K562 (cell line): ENCODE results near the gene SIMC1. TPM values are rescaled to one million over a fixed set of nuclear protein-coding genes. Genes with fewer than 3 reads are reported as not detected.
A peak's percentile ranks its signal among the peaks of the same experiment; 100 is the strongest.

Experiments
- EZH2 ChIP-seq: IDR thresholded peaks from 2 replicates; pipeline ENCODE4 v1.6.1; 2012; ENCODE audit warnings: low read depth, mild to moderate bottlenecking, inconsistent platforms, low read length, borderline replicate concordance
- GATA2 ChIP-seq: sonication (generic); formaldehyde crosslinking; IDR thresholded peaks from 2 replicates; pipeline ENCODE4 v1.4.0; 2020; ENCODE audit warnings: mild to moderate bottlenecking, missing genetic modification reagents
- GTF2F1 ChIP-seq: IDR thresholded peaks from 2 replicates; pipeline ENCODE4 v1.6.1; 2011; ENCODE audit warnings: low read depth, low read length, improper control_type of control experiment
- IRF2 ChIP-seq: sonication (generic); formaldehyde crosslinking; IDR thresholded peaks from 2 replicates; pipeline ENCODE4 v1.8.1; 2022; ENCODE audit warnings: mild to moderate bottlenecking, missing genetic modification reagents
- KLF10 ChIP-seq: fragments of 250-450 bp; sonication (Bioruptor Pico); IDR thresholded peaks from 2 replicates; pipeline ENCODE4 v1.6.1; 2021; ENCODE audit warnings: matching md5 sums
- PYGO2 ChIP-seq: fragments of 450-650 bp; IDR thresholded peaks from 2 replicates; pipeline ENCODE4 v1.6.1; 2016; ENCODE audit warnings: mild to moderate bottlenecking, missing genetic modification characterization, moderate library complexity, missing compliant biosample characterization
- RCOR1 ChIP-seq, 2 experiments: IDR thresholded peaks; 2 replicates each; pipeline ENCODE4 v1.6.1; 2012; ENCODE audit warnings: low read depth in 2 of 2, low read length in 2 of 2, borderline replicate concordance in 1 of 2, improper control_type of control experiment in 1 of 2
- SPI1 ChIP-seq: IDR thresholded peaks from 2 replicates; pipeline ENCODE4 v1.6.1; 2011; ENCODE audit warnings: low read depth, low read length, control low read depth, borderline replicate concordance
- SRSF3 ChIP-seq: fragments of 200-400 bp; formaldehyde crosslinking; IDR thresholded peaks from 2 replicates; pipeline ENCODE4 v1.6.1; 2016; ENCODE audit warnings: mild to moderate bottlenecking, low read length, moderate library complexity; ENCODE audit not compliant: insufficient read depth
- ZNF232 ChIP-seq: sonication (generic); formaldehyde crosslinking; IDR thresholded peaks from 2 replicates; pipeline ENCODE4 v1.8.0; 2022; ENCODE audit warnings: mild to moderate bottlenecking, missing genetic modification reagents
- ZNF586 ChIP-seq: fragments of 450-650 bp; formaldehyde crosslinking; conservative IDR thresholded peaks from 2 replicates; pipeline ENCODE4 v1.4.0; 2020; ENCODE audit warnings: mild to moderate bottlenecking, moderate library complexity
- polyA plus RNA-seq, 8 experiments: library from polyadenylated mRNA; depleted of rRNA in 4 of 8; stranded (reverse) in 5 of 8; unstranded in 3 of 8; fragments of >200 nt; fragmentation: Nextera tagmentation in 2 of 8; fragmentation: Illumina TruSeq in 1 of 8; extraction: Ambion mirVana in 2 of 8; extraction: Trizol in 1 of 8; gene quantifications; 2 replicates each; pipeline versions ENCODE4 v1.2.1 to v1.2.3, GENCODE V29; 2011 to 2014; ENCODE audit warnings: inconsistent platforms in 1 of 8, missing spikeins in 1 of 8
- total RNA-seq, 7 experiments: library from RNA; depleted of rRNA in 6 of 7; stranded (reverse); fragments of >200 nt in 6 of 7; fragmentation: Illumina TruSeq in 2 of 7; extraction: Trizol in 2 of 7; gene quantifications; 2 replicates each; pipeline versions ENCODE4 v1.2.1 to v1.2.3, GENCODE V29; 2011 to 2021; ENCODE audit warnings: low replicate concordance in 1 of 7
- TF ChIP-seq, protein P1 (sequence below): sonication (generic); formaldehyde crosslinking; IDR thresholded peaks from 2 replicates; pipeline ENCODE4 v1.5.0; 2020; ENCODE audit warnings: missing genetic modification reagents
- TF ChIP-seq, protein P2 (sequence below): IDR thresholded peaks from 2 replicates; pipeline ENCODE4 v1.6.1; 2011; ENCODE audit warnings: borderline replicate concordance, low read depth, mild to moderate bottlenecking, moderate library complexity, low read length; ENCODE audit not compliant: insufficient read depth, poor library complexity, severe bottlenecking
- TF ChIP-seq, protein P3 (sequence below): sonication (generic); formaldehyde crosslinking; IDR thresholded peaks from 2 replicates; pipeline ENCODE4 v1.8.0; 2022; ENCODE audit warnings: mild to moderate bottlenecking, low read depth, missing genetic modification reagents
- TF ChIP-seq, protein P4 (sequence below): fragments of 450-650 bp; IDR thresholded peaks from 2 replicates; pipeline ENCODE4 v1.6.1; 2018; ENCODE audit not compliant: partially characterized antibody
- TF ChIP-seq, protein P5 (sequence below): conservative IDR thresholded peaks from 2 replicates; pipeline ENCODE4 v1.6.1; 2011; ENCODE audit warnings: low read depth, mild to moderate bottlenecking, low read length; ENCODE audit not compliant: control insufficient read depth

SIMC1 gene
- total and polyA plus RNA-seq, 9 of the 15 experiments (the other 6 are each of a cell fraction or from before 2014, with no cell fraction given): 7.2 to 36.3 (median 14.7) TPM

DNA sequence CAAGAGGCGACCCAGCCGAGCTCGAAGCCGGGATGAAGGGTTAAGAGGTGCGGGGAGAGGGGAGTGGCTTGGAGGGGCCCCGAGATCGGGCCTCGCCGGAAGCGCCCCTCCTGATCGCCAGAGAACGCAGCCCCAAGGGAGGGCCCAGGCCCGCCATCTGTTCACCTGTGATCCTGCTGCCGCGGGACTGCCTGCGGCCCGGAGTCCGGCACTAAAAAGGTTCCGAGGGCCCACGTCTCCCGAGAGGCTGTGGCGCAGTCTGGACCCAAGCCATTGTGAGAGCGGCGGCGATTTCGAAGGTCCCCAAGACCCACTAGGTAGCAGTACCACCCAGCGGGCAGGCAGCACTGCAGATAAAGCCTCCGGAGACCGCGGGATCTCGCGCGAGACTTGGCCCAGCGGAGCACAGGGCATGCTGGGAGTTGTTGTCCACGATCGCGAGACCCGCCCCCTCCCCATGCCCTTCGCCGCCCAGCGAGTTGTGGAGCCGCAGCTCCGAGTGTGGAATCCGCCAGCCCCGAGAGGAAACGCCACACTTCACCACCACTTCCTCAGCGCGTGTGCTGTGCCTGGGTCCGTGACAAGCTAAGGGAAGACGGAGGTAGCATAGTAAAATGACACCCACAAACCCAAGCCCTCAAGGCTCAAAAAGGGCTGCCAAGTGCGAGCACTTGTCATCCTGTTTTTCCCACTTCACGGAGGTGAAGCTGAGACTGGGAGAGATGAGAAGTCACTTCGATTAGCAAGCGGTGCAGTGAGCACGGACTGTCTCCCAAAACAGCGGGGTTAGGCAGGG, 123.4 kb downstream of the SIMC1 start, which contains the start of gene KIAA1191 (continued):
- TF ChIP-seq SRSF3: no peak
- no peak for TF ChIP-seq KLF10
- peak in 1 of 2 experiments; percentile 12; a peak in 1 of 4 replicates for TF ChIP-seq RCOR1 (IDR thresholded peaks at IDR 0.05; ENCODE audit: borderline replicate concordance in 1 of 2, low read depth in 2 of 2, low read length in 2 of 2)
- TF ChIP-seq, protein P1, sequence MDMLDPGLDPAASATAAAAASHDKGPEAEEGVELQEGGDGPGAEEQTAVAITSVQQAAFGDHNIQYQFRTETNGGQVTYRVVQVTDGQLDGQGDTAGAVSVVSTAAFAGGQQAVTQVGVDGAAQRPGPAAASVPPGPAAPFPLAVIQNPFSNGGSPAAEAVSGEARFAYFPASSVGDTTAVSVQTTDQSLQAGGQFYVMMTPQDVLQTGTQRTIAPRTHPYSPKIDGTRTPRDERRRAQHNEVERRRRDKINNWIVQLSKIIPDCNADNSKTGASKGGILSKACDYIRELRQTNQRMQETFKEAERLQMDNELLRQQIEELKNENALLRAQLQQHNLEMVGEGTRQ (CRISPR knock-in tag): no peak
- TF ChIP-seq, protein P2, sequence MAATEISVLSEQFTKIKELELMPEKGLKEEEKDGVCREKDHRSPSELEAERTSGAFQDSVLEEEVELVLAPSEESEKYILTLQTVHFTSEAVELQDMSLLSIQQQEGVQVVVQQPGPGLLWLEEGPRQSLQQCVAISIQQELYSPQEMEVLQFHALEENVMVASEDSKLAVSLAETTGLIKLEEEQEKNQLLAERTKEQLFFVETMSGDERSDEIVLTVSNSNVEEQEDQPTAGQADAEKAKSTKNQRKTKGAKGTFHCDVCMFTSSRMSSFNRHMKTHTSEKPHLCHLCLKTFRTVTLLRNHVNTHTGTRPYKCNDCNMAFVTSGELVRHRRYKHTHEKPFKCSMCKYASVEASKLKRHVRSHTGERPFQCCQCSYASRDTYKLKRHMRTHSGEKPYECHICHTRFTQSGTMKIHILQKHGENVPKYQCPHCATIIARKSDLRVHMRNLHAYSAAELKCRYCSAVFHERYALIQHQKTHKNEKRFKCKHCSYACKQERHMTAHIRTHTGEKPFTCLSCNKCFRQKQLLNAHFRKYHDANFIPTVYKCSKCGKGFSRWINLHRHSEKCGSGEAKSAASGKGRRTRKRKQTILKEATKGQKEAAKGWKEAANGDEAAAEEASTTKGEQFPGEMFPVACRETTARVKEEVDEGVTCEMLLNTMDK: no peak
- no peak for TF ChIP-seq ZNF586 (CRISPR knock-in tag)
- no peak for TF ChIP-seq PYGO2 (tag)
- TF ChIP-seq IRF2 (CRISPR knock-in tag): no peak
- no peak for TF ChIP-seq GATA2 (CRISPR knock-in tag)
- TF ChIP-seq, protein P3, sequence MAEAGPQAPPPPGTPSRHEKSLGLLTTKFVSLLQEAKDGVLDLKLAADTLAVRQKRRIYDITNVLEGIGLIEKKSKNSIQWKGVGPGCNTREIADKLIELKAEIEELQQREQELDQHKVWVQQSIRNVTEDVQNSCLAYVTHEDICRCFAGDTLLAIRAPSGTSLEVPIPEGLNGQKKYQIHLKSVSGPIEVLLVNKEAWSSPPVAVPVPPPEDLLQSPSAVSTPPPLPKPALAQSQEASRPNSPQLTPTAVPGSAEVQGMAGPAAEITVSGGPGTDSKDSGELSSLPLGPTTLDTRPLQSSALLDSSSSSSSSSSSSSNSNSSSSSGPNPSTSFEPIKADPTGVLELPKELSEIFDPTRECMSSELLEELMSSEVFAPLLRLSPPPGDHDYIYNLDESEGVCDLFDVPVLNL: no peak
- TF ChIP-seq, protein P4, sequence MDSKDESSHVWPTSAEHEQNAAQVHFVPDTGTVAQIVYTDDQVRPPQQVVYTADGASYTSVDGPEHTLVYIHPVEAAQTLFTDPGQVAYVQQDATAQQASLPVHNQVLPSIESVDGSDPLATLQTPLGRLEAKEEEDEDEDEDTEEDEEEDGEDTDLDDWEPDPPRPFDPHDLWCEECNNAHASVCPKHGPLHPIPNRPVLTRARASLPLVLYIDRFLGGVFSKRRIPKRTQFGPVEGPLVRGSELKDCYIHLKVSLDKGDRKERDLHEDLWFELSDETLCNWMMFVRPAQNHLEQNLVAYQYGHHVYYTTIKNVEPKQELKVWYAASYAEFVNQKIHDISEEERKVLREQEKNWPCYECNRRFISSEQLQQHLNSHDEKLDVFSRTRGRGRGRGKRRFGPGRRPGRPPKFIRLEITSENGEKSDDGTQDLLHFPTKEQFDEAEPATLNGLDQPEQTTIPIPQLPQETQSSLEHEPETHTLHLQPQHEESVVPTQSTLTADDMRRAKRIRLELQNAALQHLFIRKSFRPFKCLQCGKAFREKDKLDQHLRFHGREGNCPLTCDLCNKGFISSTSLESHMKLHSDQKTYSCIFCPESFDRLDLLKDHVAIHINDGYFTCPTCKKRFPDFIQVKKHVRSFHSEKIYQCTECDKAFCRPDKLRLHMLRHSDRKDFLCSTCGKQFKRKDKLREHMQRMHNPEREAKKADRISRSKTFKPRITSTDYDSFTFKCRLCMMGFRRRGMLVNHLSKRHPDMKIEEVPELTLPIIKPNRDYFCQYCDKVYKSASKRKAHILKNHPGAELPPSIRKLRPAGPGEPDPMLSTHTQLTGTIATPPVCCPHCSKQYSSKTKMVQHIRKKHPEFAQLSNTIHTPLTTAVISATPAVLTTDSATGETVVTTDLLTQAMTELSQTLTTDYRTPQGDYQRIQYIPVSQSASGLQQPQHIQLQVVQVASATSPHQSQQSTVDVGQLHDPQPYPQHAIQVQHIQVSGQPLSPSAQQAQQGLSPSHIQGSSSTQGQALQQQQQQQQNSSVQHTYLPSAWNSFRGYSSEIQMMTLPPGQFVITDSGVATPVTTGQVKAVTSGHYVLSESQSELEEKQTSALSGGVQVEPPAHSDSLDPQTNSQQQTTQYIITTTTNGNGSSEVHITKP: peak; percentile 86
- TF ChIP-seq, protein P5, sequence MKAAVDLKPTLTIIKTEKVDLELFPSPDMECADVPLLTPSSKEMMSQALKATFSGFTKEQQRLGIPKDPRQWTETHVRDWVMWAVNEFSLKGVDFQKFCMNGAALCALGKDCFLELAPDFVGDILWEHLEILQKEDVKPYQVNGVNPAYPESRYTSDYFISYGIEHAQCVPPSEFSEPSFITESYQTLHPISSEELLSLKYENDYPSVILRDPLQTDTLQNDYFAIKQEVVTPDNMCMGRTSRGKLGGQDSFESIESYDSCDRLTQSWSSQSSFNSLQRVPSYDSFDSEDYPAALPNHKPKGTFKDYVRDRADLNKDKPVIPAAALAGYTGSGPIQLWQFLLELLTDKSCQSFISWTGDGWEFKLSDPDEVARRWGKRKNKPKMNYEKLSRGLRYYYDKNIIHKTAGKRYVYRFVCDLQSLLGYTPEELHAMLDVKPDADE: peak; percentile 87; the same call in 1 of the 2 replicates
- peak; percentile 80 for TF ChIP-seq GTF2F1
- TF ChIP-seq EZH2: no peak
- TF ChIP-seq ZNF232 (CRISPR knock-in tag): no peak; the same call in 1 of the 2 replicates
- no peak for TF ChIP-seq SPI1
